ENCODE results near the gene POLR3C.

- TF ChIP-seq CTCF (IDR thresholded peaks at IDR 0.05; ENCODE audit: insufficient read depth, low read length, poor library complexity, severe bottlenecking) = no peak
- no peak for TF ChIP-seq EZH2phosphoT487 (conservative IDR thresholded peaks at IDR 0.05; ENCODE audit: low read length)
Measured at GRCh38 chr1:145893306-145894055, 69.5 kb downstream of the POLR3C start.
